ENCODE results near the gene AFF1. TPM values are rescaled to one million over a fixed set of nuclear protein-coding genes. Genes with fewer than 3 reads are reported as not detected.

AFF1 gene
- total and polyA plus RNA-seq, 2 donors (not counting 1 experiment from before 2014, with no cell fraction given), result 15.5 to 21.1 TPM

- no peaks in the 10 kb centered on the region for H3K36me3 ChIP-seq (ENCODE audit: control insufficient read depth, insufficient read depth, low read length)
- H3K9ac ChIP-seq (ENCODE audit: insufficient read depth, low read length), result peak overlapping the region; percentile 96
- H3K4me3 ChIP-seq (replicated peaks in 1 of 4; ENCODE audit: control extremely low read depth in 1 of 4, insufficient read depth in 1 of 4, low read depth in 3 of 4, low read length in 4 of 4), result peak overlapping the region; percentile 70 to 99 (median 78)
- H3K79me2 ChIP-seq (ENCODE audit: control insufficient read depth, insufficient read depth, low read length), result peaks cover 33% of the 10 kb centered on the region
- peaks cover 6% of the 10 kb centered on the region for H3K4me1 ChIP-seq (ENCODE audit: control insufficient read depth, extremely low read depth, insufficient read depth, low read length)
- H3K27me3 ChIP-seq (ENCODE audit: control insufficient read depth, insufficient read depth, low read length), result no peaks in the 10 kb centered on the region
- DNase-seq (ENCODE audit: low read depth in 2 of 2), result peak; percentile 93 to 96
- H3K4me2 ChIP-seq (ENCODE audit: extremely low read depth, insufficient read depth, low read length), result peak overlapping the region; percentile 80
- H3K27ac ChIP-seq (ENCODE audit: insufficient read depth, low read length), result peak overlapping the region; percentile 97
- H2AFZ ChIP-seq (ENCODE audit: low read length), result peak overlapping the region; percentile 69
- no peaks in the 10 kb centered on the region for H4K20me1 ChIP-seq (ENCODE audit: control insufficient read depth, extremely low read depth, insufficient read depth, low read length)
- TF ChIP-seq EZH2 (IDR thresholded peaks at IDR 0.05; ENCODE audit: low read length, missing control alignments) (no peak), CTCF (conservative IDR thresholded peaks at IDR 0.05 in 1 of 2, IDR thresholded peaks at IDR 0.05 in 1 of 2; ENCODE audit: low read depth in 1 of 2, low read length in 2 of 2) (peak in 1 of 2 donors; percentile 31)
- no peaks in the 10 kb centered on the region for H3K9me3 ChIP-seq (ENCODE audit: control insufficient read depth, insufficient read depth, low read depth, low read length)
Measured at GRCh38 chr4:87006676-87007527, 72.1 kb downstream of the AFF1 start.

- Histone ChIP-seq H4K20me1 (ENCODE audit: control insufficient read depth, extremely low read depth, insufficient read depth, low read length) (no peaks in the 10 kb centered on the region), H3K27ac (ENCODE audit: insufficient read depth, low read length) (peak overlapping the region; percentile 97), H3K4me1 (ENCODE audit: control insufficient read depth, extremely low read depth, insufficient read depth, low read length) (peaks cover 6% of the 10 kb centered on the region), H2AFZ (ENCODE audit: low read length) (peak overlapping the region; percentile 69), H3K79me2 (ENCODE audit: control insufficient read depth, insufficient read depth, low read length) (peaks cover 40% of the 10 kb centered on the region), H3K9ac (ENCODE audit: insufficient read depth, low read length) (peak overlapping the region; percentile 96), H3K27me3 (ENCODE audit: control insufficient read depth, insufficient read depth, low read length) (no peaks in the 10 kb centered on the region), H3K4me3 (replicated peaks in 1 of 4; ENCODE audit: control extremely low read depth in 1 of 4, insufficient read depth in 1 of 4, low read depth in 3 of 4, low read length in 4 of 4) (peak overlapping the region; percentile 70 to 99 (median 78)), H3K4me2 (ENCODE audit: extremely low read depth, insufficient read depth, low read length) (peak overlapping the region; percentile 42), H3K36me3 (ENCODE audit: control insufficient read depth, insufficient read depth, low read length) (no peaks in the 10 kb centered on the region), H3K9me3 (ENCODE audit: control insufficient read depth, insufficient read depth, low read depth, low read length) (no peaks in the 10 kb centered on the region)
- TF ChIP-seq CTCF (conservative IDR thresholded peaks at IDR 0.05 in 1 of 2, IDR thresholded peaks at IDR 0.05 in 1 of 2; ENCODE audit: low read depth in 1 of 2, low read length in 2 of 2) (no peak), EZH2 (IDR thresholded peaks at IDR 0.05; ENCODE audit: low read length, missing control alignments) (no peak)
- DNase-seq (ENCODE audit: low read depth in 2 of 2), result peak; percentile 50 to 59
Measured at GRCh38 chr4:87007528-87008446, 73.0 kb downstream of the AFF1 start.
